Lower leg skin (tissue), 3 donors: ENCODE results near the gene ASIC1.

Experiments used
- POLR2A ChIP-seq, 2 donors: fragments of 450-650 bp; IDR thresholded peaks; one replicate each; pipeline ENCODE4 v1.6.1; 2016 to 2017; ENCODE audit warnings: antibody characterized with exemption in 2 of 2, mild to moderate bottlenecking in 1 of 2, moderate library complexity in 1 of 2
- TF ChIP-seq, protein P1 (sequence below), 3 donors: fragments of 450-650 bp; IDR thresholded peaks; one replicate each; pipeline ENCODE4 v1.5.1; 2016; ENCODE audit warnings: antibody characterized with exemption in 3 of 3, mild to moderate bottlenecking in 3 of 3, moderate library complexity in 2 of 3

DNA sequence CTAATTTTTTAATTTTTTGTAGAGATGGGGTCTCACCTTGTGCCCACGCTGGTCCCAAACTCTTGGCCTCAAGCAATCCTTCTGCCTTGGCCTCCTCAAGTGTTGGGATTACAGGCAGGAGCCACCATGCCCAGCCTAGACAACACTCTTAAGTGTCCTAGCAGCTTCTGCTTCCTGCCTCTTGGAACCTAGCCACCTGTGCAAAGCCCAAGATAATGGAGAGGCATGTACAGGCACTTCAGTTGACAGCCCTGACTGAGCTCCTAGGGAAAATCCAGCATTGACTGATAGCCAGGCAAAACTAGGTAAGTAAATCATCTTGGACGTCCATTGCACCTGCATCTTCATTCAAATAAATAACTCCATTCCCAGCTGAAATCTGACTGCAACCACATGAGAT, 70.2 kb downstream of the ASIC1 start:
- TF ChIP-seq, protein P1, sequence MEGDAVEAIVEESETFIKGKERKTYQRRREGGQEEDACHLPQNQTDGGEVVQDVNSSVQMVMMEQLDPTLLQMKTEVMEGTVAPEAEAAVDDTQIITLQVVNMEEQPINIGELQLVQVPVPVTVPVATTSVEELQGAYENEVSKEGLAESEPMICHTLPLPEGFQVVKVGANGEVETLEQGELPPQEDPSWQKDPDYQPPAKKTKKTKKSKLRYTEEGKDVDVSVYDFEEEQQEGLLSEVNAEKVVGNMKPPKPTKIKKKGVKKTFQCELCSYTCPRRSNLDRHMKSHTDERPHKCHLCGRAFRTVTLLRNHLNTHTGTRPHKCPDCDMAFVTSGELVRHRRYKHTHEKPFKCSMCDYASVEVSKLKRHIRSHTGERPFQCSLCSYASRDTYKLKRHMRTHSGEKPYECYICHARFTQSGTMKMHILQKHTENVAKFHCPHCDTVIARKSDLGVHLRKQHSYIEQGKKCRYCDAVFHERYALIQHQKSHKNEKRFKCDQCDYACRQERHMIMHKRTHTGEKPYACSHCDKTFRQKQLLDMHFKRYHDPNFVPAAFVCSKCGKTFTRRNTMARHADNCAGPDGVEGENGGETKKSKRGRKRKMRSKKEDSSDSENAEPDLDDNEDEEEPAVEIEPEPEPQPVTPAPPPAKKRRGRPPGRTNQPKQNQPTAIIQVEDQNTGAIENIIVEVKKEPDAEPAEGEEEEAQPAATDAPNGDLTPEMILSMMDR (IDR thresholded peaks at IDR 0.05), result no peak
- TF ChIP-seq POLR2A (IDR thresholded peaks at IDR 0.05), result no peak
